DND-41 (cell line): ENCODE data around the gene SUN2.

Experiments used
- CTCF ChIP-seq: IDR thresholded peaks from 2 replicates; pipeline ENCODE4 v1.5.1; 2012; ENCODE audit warnings: borderline replicate concordance, low read length, moderate library complexity, mild to moderate bottlenecking; ENCODE audit not compliant: poor library complexity, severe bottlenecking; ENCODE audit errors: extremely low read depth
- EZH2 ChIP-seq: IDR thresholded peaks from 3 replicates; pipeline ENCODE4 v1.6.1; 2012; ENCODE audit warnings: borderline replicate concordance, low read depth, mild to moderate bottlenecking, moderate library complexity, low read length, inconsistent platforms; ENCODE audit not compliant: severe bottlenecking

GRCh38 chr22:38710866-38711265 lies 44.9 kb downstream of the SUN2 start:
- TF ChIP-seq CTCF (no peak), EZH2 (no peak)
